IMR-90 (cell line): Measurements from ENCODE around the gene FLYWCH1. TPM values are rescaled to one million over a fixed set of nuclear protein-coding genes. Genes with fewer than 3 reads are reported as not detected.

ENCODE experiments used
- ATAC-seq: fragments of 200-7000 bp; cut with Tn5 transposase; 2 replicates; pipeline ENCODE4 v1.9.1; 2020; ENCODE audit warnings: low read depth, mild to moderate bottlenecking, moderate library complexity
- BruUV-seq: library from RNA; stranded (reverse); fragments of 400-500 nt; replicated peaks from 2 replicates; lab custom pipeline; 2021; lab: Mats Ljungman, UMichigan
- CTCF ChIA-PET: fragments of 300-600 bp; formaldehyde crosslinking; extraction: SDS; loops from one replicate; lab custom pipeline; 2021; ENCODE audit warnings: antibody characterized with exemption; lab: Yijun Ruan, JAX
- POLR2A ChIA-PET: fragments of 300-600 bp; sonication (Branson Sonifier 250); formaldehyde crosslinking; loops from one replicate; lab custom pipeline; 2022; ENCODE audit warnings: antibody characterized with exemption; ENCODE audit not compliant: unreplicated experiment; lab: Charles Lee
- DNase-seq: peaks from one replicate; pipeline ENCODE4 v3.0.0; 2013
- H2AFZ ChIP-seq: replicated peaks from 2 replicates; pipeline ENCODE3; 2013; ENCODE audit warnings: low read length, mild to moderate bottlenecking; ENCODE audit not compliant: poor library complexity
- H2AK5ac ChIP-seq: 2 replicates; pipeline ENCODE4 v1.6.1; 2013; ENCODE audit warnings: low read depth, low read length, inconsistent platforms
- H2AK9ac ChIP-seq: replicated peaks from 2 replicates; pipeline ENCODE3; 2013; ENCODE audit warnings: mild to moderate bottlenecking, low read depth, low read length, moderate library complexity; ENCODE audit not compliant: poor library complexity
- H2BK120ac ChIP-seq: 2 replicates; pipeline ENCODE4 v1.6.1; 2013; ENCODE audit warnings: low read depth, low read length, inconsistent platforms
- H2BK15ac ChIP-seq: 3 replicates; pipeline ENCODE4 v1.6.1; 2013; ENCODE audit warnings: low read depth, low read length, inconsistent platforms
- H2BK20ac ChIP-seq: 2 replicates; pipeline ENCODE4 v1.6.1; 2013; ENCODE audit warnings: low read depth, mild to moderate bottlenecking, inconsistent platforms, low read length, moderate library complexity
- H2BK5ac ChIP-seq: 2 replicates; pipeline ENCODE4 v1.6.1; 2013; ENCODE audit warnings: mild to moderate bottlenecking, low read depth, low read length, inconsistent platforms; ENCODE audit not compliant: poor library complexity, severe bottlenecking
- H3K14ac ChIP-seq: replicated peaks from 2 replicates; pipeline ENCODE4 v1.6.1; 2013; ENCODE audit warnings: low read depth, low read length, inconsistent platforms
- H3K18ac ChIP-seq: 2 replicates; pipeline ENCODE4 v1.6.1; 2013; ENCODE audit warnings: low read depth, low read length, control low read depth
- H3K23ac ChIP-seq: 2 replicates; pipeline ENCODE4 v1.6.1; 2013; ENCODE audit warnings: low read depth, low read length, inconsistent platforms
- H3K27ac ChIP-seq: 2 replicates; pipeline ENCODE4 v1.5.1; 2013; ENCODE audit warnings: mild to moderate bottlenecking, control low read depth, low read length; ENCODE audit not compliant: insufficient read depth
- H3K27me3 ChIP-seq: 2 replicates; pipeline ENCODE4 v1.6.1; 2013; ENCODE audit warnings: low read length; ENCODE audit not compliant: control insufficient read depth, insufficient read depth
- H3K36me3 ChIP-seq: 2 replicates; pipeline ENCODE4 v1.6.1; 2013; ENCODE audit warnings: low read length, mixed read lengths; ENCODE audit not compliant: control insufficient read depth, insufficient read depth
- H3K4ac ChIP-seq: 2 replicates; pipeline ENCODE4 v1.6.1; 2013; ENCODE audit warnings: low read depth, low read length, inconsistent platforms
- H3K4me1 ChIP-seq: 2 replicates; pipeline ENCODE4 v1.6.1; 2013; ENCODE audit warnings: low read length, mixed read lengths; ENCODE audit not compliant: control insufficient read depth, insufficient read depth
- H3K4me2 ChIP-seq: 2 replicates; pipeline ENCODE4 v1.6.1; 2013; ENCODE audit warnings: low read depth, mild to moderate bottlenecking, control low read depth, low read length, moderate library complexity
- H3K4me3 ChIP-seq: 2 replicates; pipeline ENCODE4 v1.5.1; 2013; ENCODE audit warnings: low read depth, mild to moderate bottlenecking, control low read depth, low read length, moderate library complexity; ENCODE audit not compliant: insufficient read depth
- H3K56ac ChIP-seq: 2 replicates; pipeline ENCODE4 v1.6.1; 2013; ENCODE audit warnings: low read length, inconsistent platforms; ENCODE audit not compliant: insufficient read depth; ENCODE audit errors: extremely low read depth
- H3K79me1 ChIP-seq, 2 experiments: 2 replicates each; pipeline ENCODE4 v1.6.1; 2013; ENCODE audit warnings: low read length in 2 of 2, inconsistent platforms in 1 of 2, low read depth in 1 of 2
- H3K9ac ChIP-seq: 2 replicates; pipeline ENCODE4 v1.6.1; 2013; ENCODE audit warnings: low read depth, low read length, control low read depth
- H3K9me1 ChIP-seq: 2 replicates; pipeline ENCODE4 v1.6.1; 2013; ENCODE audit warnings: low read length, inconsistent platforms; ENCODE audit not compliant: insufficient read depth
- H3K9me3 ChIP-seq: 2 replicates; pipeline ENCODE4 v1.6.1; 2013; ENCODE audit warnings: low read length; ENCODE audit not compliant: control insufficient read depth, insufficient read depth
- H4K20me1 ChIP-seq: 2 replicates; pipeline ENCODE4 v1.6.1; 2013; ENCODE audit warnings: low read length, inconsistent platforms; ENCODE audit not compliant: insufficient read depth
- H4K5ac ChIP-seq: 2 replicates; pipeline ENCODE4 v1.6.1; 2013; ENCODE audit warnings: mild to moderate bottlenecking, low read depth, low read length, control low read depth
- H4K8ac ChIP-seq, 2 experiments: 2 replicates each; pipeline ENCODE4 v1.6.1; 2013; ENCODE audit warnings: low read depth in 2 of 2, low read length in 2 of 2, control low read depth in 1 of 2, inconsistent platforms in 1 of 2
- H4K91ac ChIP-seq: 2 replicates; pipeline ENCODE4 v1.6.1; 2013; ENCODE audit warnings: low read depth, low read length, inconsistent platforms; ENCODE audit not compliant: insufficient read depth
- BHLHE40 ChIP-seq: fragments of 150-350 bp; IDR thresholded peaks from 2 replicates; pipeline ENCODE4 v1.6.1; 2016; ENCODE audit warnings: mild to moderate bottlenecking, low read depth, low read length
- CEBPB ChIP-seq: IDR thresholded peaks from 2 replicates; pipeline ENCODE4 v1.6.1; 2012; ENCODE audit warnings: low read depth, low read length, improper control_type of control experiment
- CHD1 ChIP-seq: IDR thresholded peaks from 2 replicates; pipeline ENCODE4 v1.6.1; 2012; ENCODE audit warnings: low read depth, low read length, improper control_type of control experiment
- CTCF ChIP-seq: conservative IDR thresholded peaks from 2 replicates; pipeline ENCODE4 v1.5.1; 2012; ENCODE audit warnings: mild to moderate bottlenecking, low read depth, low read length, improper control_type of control experiment
- ELK1 ChIP-seq: fragments of 150-350 bp; IDR thresholded peaks from 2 replicates; pipeline ENCODE4 v1.6.1; 2016; ENCODE audit warnings: low read depth, mild to moderate bottlenecking, low read length, moderate library complexity, borderline replicate concordance
- FOS ChIP-seq: fragments of 150-350 bp; IDR thresholded peaks from 2 replicates; pipeline ENCODE4 v1.6.1; 2016; ENCODE audit warnings: low read depth, low read length
- MAFK ChIP-seq: IDR thresholded peaks from 2 replicates; pipeline ENCODE4 v1.6.1; 2012; ENCODE audit warnings: low read depth, low read length, improper control_type of control experiment
- MAZ ChIP-seq: IDR thresholded peaks from 2 replicates; pipeline ENCODE4 v1.6.1; 2012; ENCODE audit warnings: low read depth, mild to moderate bottlenecking, low read length, improper control_type of control experiment, moderate library complexity, borderline replicate concordance
- MXI1 ChIP-seq: IDR thresholded peaks from 2 replicates; pipeline ENCODE4 v1.6.1; 2012; ENCODE audit warnings: low read depth, mild to moderate bottlenecking, low read length, moderate library complexity, borderline replicate concordance
- NFE2L2 ChIP-seq: fragments of 150-350 bp; IDR thresholded peaks from 2 replicates; pipeline ENCODE4 v1.6.1; 2016; ENCODE audit warnings: low read depth, mild to moderate bottlenecking, low read length
- POLR2A ChIP-seq: IDR thresholded peaks from 2 replicates; pipeline ENCODE4 v1.6.1; 2012; ENCODE audit warnings: mild to moderate bottlenecking, low read depth, low read length
- RAD21 ChIP-seq: IDR thresholded peaks from 2 replicates; pipeline ENCODE4 v1.6.1; 2012; ENCODE audit warnings: low read length, improper control_type of control experiment
- RCOR1 ChIP-seq: IDR thresholded peaks from 2 replicates; pipeline ENCODE4 v1.6.1; 2012; ENCODE audit warnings: mild to moderate bottlenecking, low read length, improper control_type of control experiment; ENCODE audit not compliant: insufficient replicate concordance
- RFX5 ChIP-seq: IDR thresholded peaks from 2 replicates; pipeline ENCODE4 v1.8.0; 2012; ENCODE audit warnings: low read depth, mild to moderate bottlenecking, low read length, moderate library complexity
- SMC3 ChIP-seq: fragments of 150-350 bp; IDR thresholded peaks from 2 replicates; pipeline ENCODE4 v1.6.1; 2016; ENCODE audit warnings: low read depth, mild to moderate bottlenecking, antibody characterized with exemption, low read length, moderate library complexity
- WGBS, 2 experiments: methylation state at CpG; one replicate each; pipeline versions ENCODE4 v1.1.5 to v1.1.7; 2013; ENCODE audit warnings: missing lambda C conversion rate in 2 of 2; ENCODE audit not compliant: insufficient read length in 1 of 2; ENCODE audit errors: extremely low coverage in 2 of 2; 5-methylcytosine and 5-hydroxymethylcytosine counted together
- dilution Hi-C: fragments of 300-500 bp; cut with HindIII; formaldehyde crosslinking; loops from one replicate; pipeline ENCODE4 v1.14.3; 2018; ENCODE audit warnings: low sequenced_read_pairs; ENCODE audit not compliant: unreplicated experiment
- in situ Hi-C: fragments of 300-500 bp; cut with MboI; formaldehyde crosslinking; loops from 3 replicates; pipeline ENCODE4 v1.14.3; 2019; ENCODE audit warnings: low sequenced_read_pairs, inconsistent platforms, mixed read lengths
- intact Hi-C: fragments of 100-400 bp; cut with micrococcal nuclease; formaldehyde crosslinking; loops from 2 replicates; pipeline ENCODE4 v1.10.0; 2022
- polyA plus RNA-seq, 3 experiments: library from polyadenylated mRNA; depleted of rRNA; stranded (reverse); fragments of >200 nt; gene quantifications; 2 replicates each; pipeline ENCODE4 v1.2.3, GENCODE V29; 2012; ENCODE audit warnings: low replicate concordance in 1 of 3
- total RNA-seq: library from RNA; depleted of rRNA; stranded (reverse); fragments of >200 nt; gene quantifications from 2 replicates; pipeline ENCODE4 v1.2.3, GENCODE V29; 2012
- TF ChIP-seq, protein P1 (sequence below): fragments of 150-350 bp; IDR thresholded peaks from 2 replicates; pipeline ENCODE4 v1.6.1; 2017; ENCODE audit warnings: mild to moderate bottlenecking, antibody characterized with exemption, low read length, low read depth

FLYWCH1 gene
- total and polyA plus RNA-seq, 2 of the 4 experiments (the other 2 are of a cell fraction) = 14.3 to 25.2 TPM

GRCh38 chr16:2955438-2955778 is 43.7 kb downstream of the FLYWCH1 start:
- H3K36me3 ChIP-seq = no peaks in the 10 kb centered on the region; the same call in 1 of the 2 replicates
- no peak overlapping the region for H4K5ac ChIP-seq
- no peak overlapping the region for H3K56ac ChIP-seq
- no peak overlapping the region for H3K4ac ChIP-seq
- no peak overlapping the region for H2BK15ac ChIP-seq
- no peak overlapping the region for H3K27ac ChIP-seq
- H3K9ac ChIP-seq = no peak overlapping the region
- H4K20me1 ChIP-seq = 0 out of 2 replicates have a peak, but pooled peaks cover 2% of the 10 kb centered on the region
- H2BK120ac ChIP-seq = no peak overlapping the region
- ChIA-PET CTCF (no interaction called here), POLR2A (no interaction called here)
- no peak overlapping the region for H3K4me3 ChIP-seq
- H4K8ac ChIP-seq = no peak overlapping the region
- no peak overlapping the region for H4K91ac ChIP-seq
- H2AK5ac ChIP-seq = no peak overlapping the region
- no peak for TF ChIP-seq CEBPB
- TF ChIP-seq SMC3 = no peak
- TF ChIP-seq RCOR1 = no peak
- no peak for TF ChIP-seq CTCF
- no peak for TF ChIP-seq FOS
- no peak for TF ChIP-seq MXI1
- TF ChIP-seq, protein P1, sequence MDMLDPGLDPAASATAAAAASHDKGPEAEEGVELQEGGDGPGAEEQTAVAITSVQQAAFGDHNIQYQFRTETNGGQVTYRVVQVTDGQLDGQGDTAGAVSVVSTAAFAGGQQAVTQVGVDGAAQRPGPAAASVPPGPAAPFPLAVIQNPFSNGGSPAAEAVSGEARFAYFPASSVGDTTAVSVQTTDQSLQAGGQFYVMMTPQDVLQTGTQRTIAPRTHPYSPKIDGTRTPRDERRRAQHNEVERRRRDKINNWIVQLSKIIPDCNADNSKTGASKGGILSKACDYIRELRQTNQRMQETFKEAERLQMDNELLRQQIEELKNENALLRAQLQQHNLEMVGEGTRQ = no peak
- TF ChIP-seq ELK1 = no peak
- no peak for TF ChIP-seq RAD21
- TF ChIP-seq POLR2A = no peak
- TF ChIP-seq NFE2L2 = no peak
- TF ChIP-seq CHD1 = no peak
- no peak for TF ChIP-seq MAZ
- no peak for TF ChIP-seq BHLHE40
- TF ChIP-seq MAFK = no peak
- TF ChIP-seq RFX5 = no peak
- H3K23ac ChIP-seq = no peak overlapping the region
- no peak overlapping the region for H2AK9ac ChIP-seq
- no peak for DNase-seq
- no peak overlapping the region for H3K14ac ChIP-seq
- no peak for ATAC-seq
- no peak overlapping the region for H2AFZ ChIP-seq
- intact Hi-C loops (no loop called here), in situ Hi-C loops (no loop called here), dilution Hi-C loops (no loop called here)
- no peak overlapping the region for H3K18ac ChIP-seq
- H3K27me3 ChIP-seq = peaks cover 46% of the 10 kb centered on the region
- no peak overlapping the region for H2BK20ac ChIP-seq
- no peaks in the 10 kb centered on the region for H3K79me1 ChIP-seq
- no peaks in the 10 kb centered on the region for H3K4me1 ChIP-seq
- H3K9me1 ChIP-seq = no peaks in the 10 kb centered on the region
- no peaks in the 10 kb centered on the region for H3K9me3 ChIP-seq
- WGBS, 2 experiments = 53% methylated on average over 4 of the region's 10 CpGs; no CpG with 5 or more reads in 1 of the 2 experiments
- no TSS peak for BruUV-seq
- H3K4me2 ChIP-seq = no peak overlapping the region
- no peak overlapping the region for H2BK5ac ChIP-seq
